Colonic mucosa (tissue), 4 donors: Measurements from ENCODE around the gene IL36A. TPM values are rescaled to one million over a fixed set of nuclear protein-coding genes. Genes with fewer than 3 reads are reported as not detected.

ENCODE experiments used
- DNase-seq: peaks from one replicate; pipeline ENCODE4 v3.0.0-alpha.2; 2020
- H3K27ac ChIP-seq: fragments of 200-600 bp; one replicate; pipeline ENCODE4 v1.8.0; 2021
- H3K27me3 ChIP-seq: fragments of 200-600 bp; one replicate; pipeline ENCODE4 v1.8.0; 2021
- H3K36me3 ChIP-seq: fragments of 200-600 bp; one replicate; pipeline ENCODE4 v1.8.0; 2021
- H3K4me1 ChIP-seq: fragments of 200-600 bp; one replicate; pipeline ENCODE4 v1.8.0; 2021; ENCODE audit warnings: mild to moderate bottlenecking
- H3K4me3 ChIP-seq: fragments of 200-600 bp; one replicate; pipeline ENCODE4 v1.8.0; 2021
- H3K9ac ChIP-seq, 2 donors: one replicate each; pipeline ENCODE4 v1.7.0; 2013; ENCODE audit warnings: control low read depth in 2 of 2, low read depth in 2 of 2, low read length in 2 of 2
- H3K9me3 ChIP-seq: fragments of 200-600 bp; one replicate; pipeline ENCODE4 v1.8.0; 2021
- intact Hi-C: fragments of 100-400 bp; cut with DNase I; formaldehyde crosslinking; loops from one replicate; pipeline ENCODE4 v1.14.1; 2022
- total RNA-seq, 2 donors: library from RNA; stranded (reverse); fragmentation: NEBNext Ultra II Directional in 1 of 2; extraction: Animal tissue kit (Norgen Biotek cat#: 25700) in 1 of 2; gene quantifications; one replicate each; pipeline ENCODE4 v1.2.1, GENCODE V29; 2021
- TF ChIP-seq, protein P1 (sequence below): fragments of 200-600 bp; IDR thresholded peaks from one replicate; pipeline ENCODE4 v1.8.0; 2022; ENCODE audit warnings: antibody characterized with exemption, mild to moderate bottlenecking
- donor health status: healthy.
- donor health status: DM: no; HTN: no; CAD: no.
- donor health status: DM: no; HTN: no; CAD: no.

Gene IL36A
- total RNA-seq, 2 donors from 2014 or later = not detected

DNA sequence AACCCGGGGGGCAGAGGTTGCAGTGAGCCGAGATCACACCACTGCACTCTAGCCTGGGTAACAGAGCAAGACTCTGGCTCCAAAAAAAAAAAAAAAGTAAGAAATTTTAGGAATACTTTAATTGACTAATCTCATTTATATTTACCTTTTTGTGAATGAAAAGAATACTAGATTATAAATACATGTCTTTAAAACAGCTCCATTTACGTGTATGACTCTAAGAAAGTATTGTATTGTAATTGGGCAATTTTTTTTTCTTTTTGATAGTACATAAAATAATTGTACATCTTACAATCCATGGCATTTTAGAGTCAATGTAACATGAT is 8.0 kb downstream of the IL36A start:
- Histone ChIP-seq H3K4me3 (no peak overlapping the region), H3K4me1 (no peaks in the 10 kb centered on the region), H3K36me3 (no peaks in the 10 kb centered on the region), H3K9me3 (no peaks in the 10 kb centered on the region), H3K27ac (no peak overlapping the region), H3K9ac (no peak overlapping the region), H3K27me3 (no peaks in the 10 kb centered on the region)
- no peak for DNase-seq
- intact Hi-C loops = no loop called here
- TF ChIP-seq, protein P1, sequence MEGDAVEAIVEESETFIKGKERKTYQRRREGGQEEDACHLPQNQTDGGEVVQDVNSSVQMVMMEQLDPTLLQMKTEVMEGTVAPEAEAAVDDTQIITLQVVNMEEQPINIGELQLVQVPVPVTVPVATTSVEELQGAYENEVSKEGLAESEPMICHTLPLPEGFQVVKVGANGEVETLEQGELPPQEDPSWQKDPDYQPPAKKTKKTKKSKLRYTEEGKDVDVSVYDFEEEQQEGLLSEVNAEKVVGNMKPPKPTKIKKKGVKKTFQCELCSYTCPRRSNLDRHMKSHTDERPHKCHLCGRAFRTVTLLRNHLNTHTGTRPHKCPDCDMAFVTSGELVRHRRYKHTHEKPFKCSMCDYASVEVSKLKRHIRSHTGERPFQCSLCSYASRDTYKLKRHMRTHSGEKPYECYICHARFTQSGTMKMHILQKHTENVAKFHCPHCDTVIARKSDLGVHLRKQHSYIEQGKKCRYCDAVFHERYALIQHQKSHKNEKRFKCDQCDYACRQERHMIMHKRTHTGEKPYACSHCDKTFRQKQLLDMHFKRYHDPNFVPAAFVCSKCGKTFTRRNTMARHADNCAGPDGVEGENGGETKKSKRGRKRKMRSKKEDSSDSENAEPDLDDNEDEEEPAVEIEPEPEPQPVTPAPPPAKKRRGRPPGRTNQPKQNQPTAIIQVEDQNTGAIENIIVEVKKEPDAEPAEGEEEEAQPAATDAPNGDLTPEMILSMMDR = no peak

DNA sequence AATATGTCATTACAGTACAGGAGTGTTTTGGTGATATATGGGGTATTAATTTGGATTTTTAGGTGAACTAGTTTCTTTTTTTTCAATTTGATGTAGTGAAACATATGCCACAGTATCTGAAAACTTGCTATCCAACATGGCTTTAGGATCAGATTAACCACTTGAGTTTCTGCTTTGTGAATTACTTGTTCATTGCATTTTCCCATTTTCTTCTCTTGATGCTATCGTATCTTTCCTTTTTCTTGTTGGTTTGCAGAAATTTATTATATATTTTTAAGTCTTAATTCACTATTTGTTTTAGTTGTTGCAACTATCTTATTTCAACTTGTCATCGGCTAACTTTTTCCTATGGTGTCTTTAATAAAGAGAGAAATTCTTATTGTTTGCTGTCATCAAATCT is 8.8 kb downstream of the IL36A start:
- Histone ChIP-seq H3K27ac (no peak overlapping the region), H3K4me1 (no peaks in the 10 kb centered on the region), H3K36me3 (no peaks in the 10 kb centered on the region), H3K9ac (no peak overlapping the region), H3K4me3 (no peak overlapping the region), H3K9me3 (no peaks in the 10 kb centered on the region), H3K27me3 (no peaks in the 10 kb centered on the region)
- intact Hi-C loops = no loop called here
- TF ChIP-seq, protein P1 = no peak
- DNase-seq = no peak

DNA sequence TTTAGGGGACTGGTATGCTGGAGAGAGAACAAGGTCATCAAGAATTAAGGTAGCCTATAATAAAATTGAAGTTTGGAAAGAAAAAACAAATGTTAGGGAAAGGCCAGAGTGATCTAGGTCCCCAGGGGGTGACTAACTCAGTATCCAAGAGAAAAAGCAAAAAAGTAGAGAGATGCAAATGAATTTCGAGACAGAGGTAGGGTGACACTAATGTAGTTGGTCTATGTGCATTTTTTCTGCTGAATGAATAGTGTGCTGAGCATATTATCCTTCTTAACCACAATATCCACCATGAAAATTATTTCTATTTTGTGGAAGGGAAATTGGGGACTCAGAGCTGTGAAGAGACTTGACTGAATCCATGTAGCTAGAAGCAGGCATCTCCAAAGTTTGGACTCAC is 9.8 kb downstream of the IL36A start:
- H3K4me1 ChIP-seq = no peaks in the 10 kb centered on the region
- TF ChIP-seq, protein P1 = no peak
- intact Hi-C loops = no loop called here

DNA sequence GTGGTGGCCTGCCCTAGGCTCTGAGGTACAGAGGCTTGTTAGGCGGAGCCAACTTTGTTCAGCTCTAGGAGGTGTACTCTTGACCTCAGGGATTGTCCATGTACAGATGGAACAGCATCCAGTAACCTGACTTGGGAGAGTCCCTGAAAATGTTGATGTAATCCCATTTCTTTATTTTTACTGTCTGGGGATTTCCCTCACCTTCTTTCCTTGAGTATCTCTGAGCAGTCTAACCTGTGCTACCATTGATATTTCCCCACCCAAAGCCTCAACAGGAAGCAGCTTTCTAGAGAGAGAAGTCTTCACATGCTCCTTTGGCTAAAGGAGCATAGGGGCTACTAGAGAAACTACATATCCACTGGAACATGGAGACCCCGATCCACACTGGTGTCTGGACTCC is 10.4 kb downstream of the IL36A start:
- no peak overlapping the region for H3K4me3 ChIP-seq
- H3K9me3 ChIP-seq = no peaks in the 10 kb centered on the region
- no peaks in the 10 kb centered on the region for H3K27me3 ChIP-seq
- H3K27ac ChIP-seq = no peak overlapping the region
- intact Hi-C loops = no loop called here
- TF ChIP-seq, protein P1 = no peak
- no peak for DNase-seq
- H3K9ac ChIP-seq = no peak overlapping the region
- no peaks in the 10 kb centered on the region for H3K4me1 ChIP-seq
- no peaks in the 10 kb centered on the region for H3K36me3 ChIP-seq

More for the DNA sequence above, 9.8 kb downstream of the IL36A start:
- Histone ChIP-seq H3K9me3 (no peaks in the 10 kb centered on the region), H3K27ac (no peak overlapping the region), H3K36me3 (no peaks in the 10 kb centered on the region), H3K27me3 (no peaks in the 10 kb centered on the region), H3K4me3 (no peak overlapping the region), H3K9ac (no peak overlapping the region)
- DNase-seq = no peak

DNA sequence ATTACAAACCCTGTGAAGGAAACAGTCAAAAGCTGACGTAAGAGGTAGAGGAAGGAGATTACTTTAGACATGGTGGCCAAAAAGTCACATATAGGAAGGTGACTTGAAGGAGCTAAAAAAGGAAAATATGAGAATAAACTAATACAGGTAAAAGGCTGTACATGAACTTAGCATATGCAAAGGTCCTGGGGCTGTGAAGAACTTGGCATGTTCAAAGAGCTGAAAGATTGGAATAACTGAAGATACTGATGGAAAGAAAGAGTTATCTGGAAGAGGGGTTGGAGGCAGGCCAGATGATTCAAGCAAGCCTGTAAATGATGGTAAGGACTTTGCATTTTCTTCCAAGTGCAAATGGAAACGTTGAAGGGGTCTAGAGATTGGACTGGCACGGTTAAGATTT is 13.2 kb downstream of the IL36A start:
- no peak overlapping the region for H3K27ac ChIP-seq
- DNase-seq = no peak
- no peaks in the 10 kb centered on the region for H3K4me1 ChIP-seq
- H3K27me3 ChIP-seq = no peaks in the 10 kb centered on the region
- intact Hi-C loops = no loop called here
- no peaks in the 10 kb centered on the region for H3K9me3 ChIP-seq
- H3K9ac ChIP-seq = no peak overlapping the region
- H3K4me3 ChIP-seq = no peak overlapping the region
- no peaks in the 10 kb centered on the region for H3K36me3 ChIP-seq
- TF ChIP-seq, protein P1 = no peak

DNA sequence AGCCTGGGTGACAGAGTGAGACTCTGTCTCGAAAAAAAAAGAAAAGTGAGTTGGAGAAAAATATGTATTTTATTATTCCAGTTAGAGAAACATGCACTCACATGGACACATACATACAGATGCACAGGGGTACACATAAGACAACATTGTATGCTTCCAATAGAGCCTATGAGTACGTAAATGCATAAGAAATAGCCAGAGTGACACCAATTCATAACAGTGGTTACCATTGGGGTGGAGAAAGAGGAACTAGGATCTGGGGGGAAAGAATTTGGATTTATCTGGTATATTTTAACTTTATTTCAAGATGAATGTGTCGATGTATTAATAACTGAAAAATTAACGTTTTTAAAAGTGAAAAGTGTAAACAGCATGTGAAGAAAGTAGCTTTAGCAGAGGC is 16.1 kb downstream of the IL36A start:
- Histone ChIP-seq H3K36me3 (no peaks in the 10 kb centered on the region), H3K9ac (no peak overlapping the region), H3K4me1 (no peaks in the 10 kb centered on the region), H3K4me3 (no peak overlapping the region), H3K27me3 (no peaks in the 10 kb centered on the region), H3K9me3 (no peaks in the 10 kb centered on the region), H3K27ac (no peak overlapping the region)
- intact Hi-C loops = no loop called here
- TF ChIP-seq, protein P1 = no peak
- DNase-seq = no peak
